IMR-90 (cell line): ENCODE results near the gene CLPX. TPM values are rescaled to one million over a fixed set of nuclear protein-coding genes. Genes with fewer than 3 reads are reported as not detected.

ENCODE experiments used
- ATAC-seq: fragments of 200-7000 bp; cut with Tn5 transposase; 2 replicates; pipeline ENCODE4 v1.9.1; 2020; ENCODE audit warnings: low read depth, mild to moderate bottlenecking, moderate library complexity
- BruUV-seq: library from RNA; stranded (reverse); fragments of 400-500 nt; replicated peaks from 2 replicates; lab custom pipeline; 2021; lab: Mats Ljungman, UMichigan
- CTCF ChIA-PET: fragments of 300-600 bp; formaldehyde crosslinking; extraction: SDS; loops from one replicate; lab custom pipeline; 2021; ENCODE audit warnings: antibody characterized with exemption; lab: Yijun Ruan, JAX
- POLR2A ChIA-PET: fragments of 300-600 bp; sonication (Branson Sonifier 250); formaldehyde crosslinking; loops from one replicate; lab custom pipeline; 2022; ENCODE audit warnings: antibody characterized with exemption; ENCODE audit not compliant: unreplicated experiment; lab: Charles Lee
- DNase-seq: peaks from one replicate; pipeline ENCODE4 v3.0.0; 2013
- H2AFZ ChIP-seq: replicated peaks from 2 replicates; pipeline ENCODE3; 2013; ENCODE audit warnings: low read length, mild to moderate bottlenecking; ENCODE audit not compliant: poor library complexity
- H2AK5ac ChIP-seq: 2 replicates; pipeline ENCODE4 v1.6.1; 2013; ENCODE audit warnings: low read depth, low read length, inconsistent platforms
- H2AK9ac ChIP-seq: replicated peaks from 2 replicates; pipeline ENCODE3; 2013; ENCODE audit warnings: mild to moderate bottlenecking, low read depth, low read length, moderate library complexity; ENCODE audit not compliant: poor library complexity
- H2BK120ac ChIP-seq: 2 replicates; pipeline ENCODE4 v1.6.1; 2013; ENCODE audit warnings: low read depth, low read length, inconsistent platforms
- H2BK15ac ChIP-seq: 3 replicates; pipeline ENCODE4 v1.6.1; 2013; ENCODE audit warnings: low read depth, low read length, inconsistent platforms
- H2BK20ac ChIP-seq: 2 replicates; pipeline ENCODE4 v1.6.1; 2013; ENCODE audit warnings: low read depth, mild to moderate bottlenecking, inconsistent platforms, low read length, moderate library complexity
- H2BK5ac ChIP-seq: 2 replicates; pipeline ENCODE4 v1.6.1; 2013; ENCODE audit warnings: mild to moderate bottlenecking, low read depth, low read length, inconsistent platforms; ENCODE audit not compliant: poor library complexity, severe bottlenecking
- H3K14ac ChIP-seq: replicated peaks from 2 replicates; pipeline ENCODE4 v1.6.1; 2013; ENCODE audit warnings: low read depth, low read length, inconsistent platforms
- H3K18ac ChIP-seq: 2 replicates; pipeline ENCODE4 v1.6.1; 2013; ENCODE audit warnings: low read depth, low read length, control low read depth
- H3K23ac ChIP-seq: 2 replicates; pipeline ENCODE4 v1.6.1; 2013; ENCODE audit warnings: low read depth, low read length, inconsistent platforms
- H3K27ac ChIP-seq: 2 replicates; pipeline ENCODE4 v1.5.1; 2013; ENCODE audit warnings: mild to moderate bottlenecking, control low read depth, low read length; ENCODE audit not compliant: insufficient read depth
- H3K27me3 ChIP-seq: 2 replicates; pipeline ENCODE4 v1.6.1; 2013; ENCODE audit warnings: low read length; ENCODE audit not compliant: control insufficient read depth, insufficient read depth
- H3K36me3 ChIP-seq: 2 replicates; pipeline ENCODE4 v1.6.1; 2013; ENCODE audit warnings: low read length, mixed read lengths; ENCODE audit not compliant: control insufficient read depth, insufficient read depth
- H3K4ac ChIP-seq: 2 replicates; pipeline ENCODE4 v1.6.1; 2013; ENCODE audit warnings: low read depth, low read length, inconsistent platforms
- H3K4me1 ChIP-seq: 2 replicates; pipeline ENCODE4 v1.6.1; 2013; ENCODE audit warnings: low read length, mixed read lengths; ENCODE audit not compliant: control insufficient read depth, insufficient read depth
- H3K4me2 ChIP-seq: 2 replicates; pipeline ENCODE4 v1.6.1; 2013; ENCODE audit warnings: low read depth, mild to moderate bottlenecking, control low read depth, low read length, moderate library complexity
- H3K4me3 ChIP-seq: 2 replicates; pipeline ENCODE4 v1.5.1; 2013; ENCODE audit warnings: low read depth, mild to moderate bottlenecking, control low read depth, low read length, moderate library complexity; ENCODE audit not compliant: insufficient read depth
- H3K56ac ChIP-seq: 2 replicates; pipeline ENCODE4 v1.6.1; 2013; ENCODE audit warnings: low read length, inconsistent platforms; ENCODE audit not compliant: insufficient read depth; ENCODE audit errors: extremely low read depth
- H3K79me1 ChIP-seq, 2 experiments: 2 replicates each; pipeline ENCODE4 v1.6.1; 2013; ENCODE audit warnings: low read length in 2 of 2, inconsistent platforms in 1 of 2, low read depth in 1 of 2
- H3K9ac ChIP-seq: 2 replicates; pipeline ENCODE4 v1.6.1; 2013; ENCODE audit warnings: low read depth, low read length, control low read depth
- H3K9me1 ChIP-seq: 2 replicates; pipeline ENCODE4 v1.6.1; 2013; ENCODE audit warnings: low read length, inconsistent platforms; ENCODE audit not compliant: insufficient read depth
- H3K9me3 ChIP-seq: 2 replicates; pipeline ENCODE4 v1.6.1; 2013; ENCODE audit warnings: low read length; ENCODE audit not compliant: control insufficient read depth, insufficient read depth
- H4K20me1 ChIP-seq: 2 replicates; pipeline ENCODE4 v1.6.1; 2013; ENCODE audit warnings: low read length, inconsistent platforms; ENCODE audit not compliant: insufficient read depth
- H4K5ac ChIP-seq: 2 replicates; pipeline ENCODE4 v1.6.1; 2013; ENCODE audit warnings: mild to moderate bottlenecking, low read depth, low read length, control low read depth
- H4K8ac ChIP-seq, 2 experiments: 2 replicates each; pipeline ENCODE4 v1.6.1; 2013; ENCODE audit warnings: low read depth in 2 of 2, low read length in 2 of 2, control low read depth in 1 of 2, inconsistent platforms in 1 of 2
- H4K91ac ChIP-seq: 2 replicates; pipeline ENCODE4 v1.6.1; 2013; ENCODE audit warnings: low read depth, low read length, inconsistent platforms; ENCODE audit not compliant: insufficient read depth
- BHLHE40 ChIP-seq: fragments of 150-350 bp; IDR thresholded peaks from 2 replicates; pipeline ENCODE4 v1.6.1; 2016; ENCODE audit warnings: mild to moderate bottlenecking, low read depth, low read length
- CEBPB ChIP-seq: IDR thresholded peaks from 2 replicates; pipeline ENCODE4 v1.6.1; 2012; ENCODE audit warnings: low read depth, low read length, improper control_type of control experiment
- CHD1 ChIP-seq: IDR thresholded peaks from 2 replicates; pipeline ENCODE4 v1.6.1; 2012; ENCODE audit warnings: low read depth, low read length, improper control_type of control experiment
- MAFK ChIP-seq: IDR thresholded peaks from 2 replicates; pipeline ENCODE4 v1.6.1; 2012; ENCODE audit warnings: low read depth, low read length, improper control_type of control experiment
- MAZ ChIP-seq: IDR thresholded peaks from 2 replicates; pipeline ENCODE4 v1.6.1; 2012; ENCODE audit warnings: low read depth, mild to moderate bottlenecking, low read length, improper control_type of control experiment, moderate library complexity, borderline replicate concordance
- NFE2L2 ChIP-seq: fragments of 150-350 bp; IDR thresholded peaks from 2 replicates; pipeline ENCODE4 v1.6.1; 2016; ENCODE audit warnings: low read depth, mild to moderate bottlenecking, low read length
- POLR2A ChIP-seq: IDR thresholded peaks from 2 replicates; pipeline ENCODE4 v1.6.1; 2012; ENCODE audit warnings: mild to moderate bottlenecking, low read depth, low read length
- SMC3 ChIP-seq: fragments of 150-350 bp; IDR thresholded peaks from 2 replicates; pipeline ENCODE4 v1.6.1; 2016; ENCODE audit warnings: low read depth, mild to moderate bottlenecking, antibody characterized with exemption, low read length, moderate library complexity
- WGBS, 2 experiments: methylation state at CpG; one replicate each; pipeline versions ENCODE4 v1.1.5 to v1.1.7; 2013; ENCODE audit warnings: missing lambda C conversion rate in 2 of 2; ENCODE audit not compliant: insufficient read length in 1 of 2; ENCODE audit errors: extremely low coverage in 2 of 2; 5-methylcytosine and 5-hydroxymethylcytosine counted together
- dilution Hi-C: fragments of 300-500 bp; cut with HindIII; formaldehyde crosslinking; loops from one replicate; pipeline ENCODE4 v1.14.3; 2018; ENCODE audit warnings: low sequenced_read_pairs; ENCODE audit not compliant: unreplicated experiment
- in situ Hi-C: fragments of 300-500 bp; cut with MboI; formaldehyde crosslinking; loops from 3 replicates; pipeline ENCODE4 v1.14.3; 2019; ENCODE audit warnings: low sequenced_read_pairs, inconsistent platforms, mixed read lengths
- intact Hi-C: fragments of 100-400 bp; cut with micrococcal nuclease; formaldehyde crosslinking; loops from 2 replicates; pipeline ENCODE4 v1.10.0; 2022
- polyA plus RNA-seq, 3 experiments: library from polyadenylated mRNA; depleted of rRNA; stranded (reverse); fragments of >200 nt; gene quantifications; 2 replicates each; pipeline ENCODE4 v1.2.3, GENCODE V29; 2012; ENCODE audit warnings: low replicate concordance in 1 of 3
- total RNA-seq: library from RNA; depleted of rRNA; stranded (reverse); fragments of >200 nt; gene quantifications from 2 replicates; pipeline ENCODE4 v1.2.3, GENCODE V29; 2012

Gene CLPX
- total and polyA plus RNA-seq, 2 of the 4 experiments (the other 2 are of a cell fraction) = 25.8 to 26.9 TPM

DNA sequence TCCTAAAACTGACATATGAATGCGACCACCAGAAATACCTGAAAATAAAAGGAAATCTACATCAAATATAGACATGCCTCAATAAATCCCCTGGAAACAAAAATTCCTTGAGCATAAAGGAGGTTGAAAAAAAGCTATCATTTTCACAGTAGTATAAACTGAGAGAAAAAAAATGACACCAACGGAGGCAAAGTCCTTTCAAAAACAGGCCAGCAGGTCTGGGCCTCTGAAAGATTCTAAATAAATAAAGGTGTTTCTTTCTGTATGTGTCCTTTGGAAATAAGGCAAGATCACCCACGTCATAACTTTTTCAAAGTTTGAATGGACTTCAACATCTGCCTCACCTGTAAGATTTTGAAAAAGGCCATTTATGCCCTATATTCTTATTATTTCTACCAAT lies 5.0 kb downstream of the CLPX start:
- dilution Hi-C loops (no loop called here), intact Hi-C loops (loop anchor here (5.0 kb wide), 1 partner anchor 148 kb away; no protein-coding TSS in a partner anchor), in situ Hi-C loops (no loop called here)
- H3K18ac ChIP-seq = no peak overlapping the region
- H3K4me2 ChIP-seq = no peak overlapping the region
- no peak overlapping the region for H3K27ac ChIP-seq
- H3K9me3 ChIP-seq = no peaks in the 10 kb centered on the region
- no peak overlapping the region for H4K5ac ChIP-seq
- H3K4me3 ChIP-seq = no peak overlapping the region
- no TSS peak for BruUV-seq
- no peak overlapping the region for H3K4ac ChIP-seq
- no CpG with 5 or more reads among the region's 3 CpGs for WGBS, 2 experiments
- peaks cover 10 to 46% of the 10 kb centered on the region in 2 experiments for H3K79me1 ChIP-seq
- no peak overlapping the region for H3K56ac ChIP-seq
- H3K36me3 ChIP-seq = peaks cover 19% of the 10 kb centered on the region
- no peak overlapping the region for H4K91ac ChIP-seq
- H3K9ac ChIP-seq = no peak overlapping the region
- H3K27me3 ChIP-seq = no peaks in the 10 kb centered on the region
- no peak for TF ChIP-seq NFE2L2
- TF ChIP-seq BHLHE40 = no peak
- TF ChIP-seq CHD1 = no peak
- no peak for TF ChIP-seq CEBPB
- TF ChIP-seq POLR2A = no peak
- TF ChIP-seq MAZ = no peak
- no peak for TF ChIP-seq MAFK
- TF ChIP-seq SMC3 = no peak
- H2BK5ac ChIP-seq = no peak overlapping the region
- H4K8ac ChIP-seq = no peak overlapping the region
- no peak overlapping the region for H3K14ac ChIP-seq
- H2BK15ac ChIP-seq = no peak overlapping the region
- ATAC-seq = no peak
- DNase-seq = no peak
- no peak overlapping the region for H2AFZ ChIP-seq
- H3K4me1 ChIP-seq = no peaks in the 10 kb centered on the region
- H2BK20ac ChIP-seq = no peak overlapping the region
- H2AK5ac ChIP-seq = no peak overlapping the region
- no peak overlapping the region for H2AK9ac ChIP-seq
- H3K23ac ChIP-seq = no peak overlapping the region
- POLR2A ChIA-PET = interaction anchor here (0.6 kb wide), 1 partner anchor 137 kb away, joined by 4 read pairs; no protein-coding TSS in a partner anchor
- no peak overlapping the region for H2BK120ac ChIP-seq
- H4K20me1 ChIP-seq = peaks cover 28% of the 10 kb centered on the region
- CTCF ChIA-PET = interaction anchor here (1.1 kb wide), 1 partner anchor 14 kb away, joined by 3 read pairs; no protein-coding TSS in a partner anchor
- no peaks in the 10 kb centered on the region for H3K9me1 ChIP-seq
